HepG2 (cell line): ENCODE results near the gene PP2D1. TPM values are rescaled to one million over a fixed set of nuclear protein-coding genes. Genes with fewer than 3 reads are reported as not detected.

Experiments
- BORCS8-MEF2B ChIP-seq: sonication (generic); formaldehyde crosslinking; IDR thresholded peaks from 2 replicates; pipeline ENCODE4 v1.8.0; 2022; ENCODE audit warnings: mild to moderate bottlenecking, missing genetic modification reagents
- GATAD1 ChIP-seq: IDR thresholded peaks from 2 replicates; pipeline ENCODE4 v1.6.1; 2016; ENCODE audit warnings: missing genetic modification reagents, missing compliant biosample characterization
- HNF1A ChIP-seq, 2 experiments: sonication (generic) in 1 of 2; formaldehyde crosslinking in 1 of 2; IDR thresholded peaks; 2 replicates each; pipeline versions ENCODE4 v1.4.0 to v1.6.1; 2016 to 2020; ENCODE audit warnings: borderline replicate concordance in 1 of 2, low read depth in 1 of 2, mild to moderate bottlenecking in 1 of 2, missing genetic modification reagents in 1 of 2
- HNRNPUL1 ChIP-seq: fragments of 200-400 bp; formaldehyde crosslinking; IDR thresholded peaks from 2 replicates; pipeline ENCODE4 v1.6.1; 2017; ENCODE audit warnings: low read depth, mild to moderate bottlenecking, low read length, moderate library complexity
- HOXD1 ChIP-seq: sonication (generic); formaldehyde crosslinking; IDR thresholded peaks from 2 replicates; pipeline ENCODE4 v1.5.0; 2020; ENCODE audit warnings: missing genetic modification reagents
- MTA1 ChIP-seq: sonication (generic); formaldehyde crosslinking; IDR thresholded peaks from 2 replicates; pipeline ENCODE4 v1.4.0; 2020; ENCODE audit warnings: missing genetic modification reagents, mild to moderate bottlenecking, borderline replicate concordance
- MYNN ChIP-seq: sonication (generic); formaldehyde crosslinking; IDR thresholded peaks from 2 replicates; pipeline ENCODE4 v1.4.0; 2020; ENCODE audit warnings: mild to moderate bottlenecking, low read depth, missing genetic modification reagents
- SNAI1 ChIP-seq: sonication (generic); formaldehyde crosslinking; IDR thresholded peaks from 2 replicates; pipeline ENCODE4 v1.5.0; 2020; ENCODE audit warnings: mild to moderate bottlenecking, missing genetic modification reagents, borderline replicate concordance
- TIGD3 ChIP-seq: sonication (generic); formaldehyde crosslinking; IDR thresholded peaks from 2 replicates; pipeline ENCODE4 v1.5.1; 2020; ENCODE audit warnings: mild to moderate bottlenecking, missing genetic modification reagents, borderline replicate concordance
- ZEB1 ChIP-seq: IDR thresholded peaks from 2 replicates; pipeline ENCODE4 v1.6.1; 2012; ENCODE audit warnings: mild to moderate bottlenecking, low read depth, inconsistent platforms; ENCODE audit not compliant: insufficient replicate concordance
- ZFP36 ChIP-seq: fragments of 150-350 bp; IDR thresholded peaks from 2 replicates; pipeline ENCODE4 v1.6.1; 2018; ENCODE audit warnings: borderline replicate concordance, low read length, low read depth; ENCODE audit not compliant: partially characterized antibody
- ZMYM3 ChIP-seq: sonication (generic); formaldehyde crosslinking; IDR thresholded peaks from 2 replicates; pipeline ENCODE4 v1.5.1; 2020; ENCODE audit warnings: mild to moderate bottlenecking, missing genetic modification reagents
- ZNF512B ChIP-seq: sonication (generic); formaldehyde crosslinking; IDR thresholded peaks from 2 replicates; pipeline ENCODE4 v1.5.1; 2020; ENCODE audit warnings: missing genetic modification reagents, mild to moderate bottlenecking, borderline replicate concordance
- ZNF75D ChIP-seq: sonication (generic); formaldehyde crosslinking; IDR thresholded peaks from 2 replicates; pipeline ENCODE4 v1.8.1; 2023; ENCODE audit warnings: missing genetic modification reagents, mild to moderate bottlenecking, borderline replicate concordance
- ZNF772 ChIP-seq: sonication (generic); formaldehyde crosslinking; IDR thresholded peaks from 2 replicates; pipeline ENCODE4 v1.5.0; 2020; ENCODE audit warnings: mild to moderate bottlenecking, missing genetic modification reagents
- ZNF781 ChIP-seq: sonication (generic); formaldehyde crosslinking; IDR thresholded peaks from 2 replicates; pipeline ENCODE4 v1.5.1; 2020; ENCODE audit warnings: borderline replicate concordance, mild to moderate bottlenecking, missing genetic modification reagents; ENCODE audit errors: not compliant biosample characterization
- polyA plus RNA-seq, 8 experiments: library from polyadenylated mRNA; depleted of rRNA in 3 of 8; stranded (reverse) in 7 of 8; unstranded in 1 of 8; fragments of >200 nt; fragmentation: Illumina TruSeq in 4 of 8; extraction: Trizol in 4 of 8; gene quantifications; 2 replicates each; pipeline versions ENCODE4 v1.2.1 to v1.2.3, GENCODE V29; 2011 to 2016; ENCODE audit warnings: low read depth in 4 of 8, missing spikeins in 1 of 8, mixed read lengths in 1 of 8; ENCODE audit not compliant: insufficient read depth in 1 of 8
- total RNA-seq, 5 experiments: library from RNA; depleted of rRNA; stranded (reverse); fragments of >200 nt; fragmentation: Illumina TruSeq; extraction: Trizol; gene quantifications; 2 replicates each; pipeline ENCODE4 v1.2.3, GENCODE V29; 2016; ENCODE audit warnings: low read depth in 1 of 5
- TF ChIP-seq, protein P1 (sequence below): IDR thresholded peaks from 2 replicates; pipeline ENCODE4 v1.6.1; 2012; ENCODE audit warnings: inconsistent platforms

PP2D1 gene
- total and polyA plus RNA-seq, 2 of the 13 experiments (the other 11 are each of a cell fraction or from before 2014, with no cell fraction given): not detected

- TF ChIP-seq HNF1A (IDR thresholded peaks at IDR 0.05; ENCODE audit: low read depth): no peak
- no peak for TF ChIP-seq HNF1A (CRISPR knock-in tag; IDR thresholded peaks at IDR 0.05; ENCODE audit: borderline replicate concordance)
- no peak for TF ChIP-seq ZNF781 (CRISPR knock-in tag)
- TF ChIP-seq ZFP36: no peak
- TF ChIP-seq SNAI1 (CRISPR knock-in tag): 0 out of 2 replicates have a peak, but pooled peaks have one; percentile 38
- peak; percentile 38; the same call in 1 of the 2 replicates for TF ChIP-seq ZNF512B
- TF ChIP-seq GATAD1 (CRISPR knock-in tag): peak; percentile 35; the same call in 1 of the 2 replicates
- no peak for TF ChIP-seq HNRNPUL1
- TF ChIP-seq ZNF75D (CRISPR knock-in tag): 0 out of 2 replicates have a peak, but pooled peaks have one; percentile 21
- TF ChIP-seq ZNF772 (CRISPR knock-in tag): no peak
- TF ChIP-seq, protein P1, sequence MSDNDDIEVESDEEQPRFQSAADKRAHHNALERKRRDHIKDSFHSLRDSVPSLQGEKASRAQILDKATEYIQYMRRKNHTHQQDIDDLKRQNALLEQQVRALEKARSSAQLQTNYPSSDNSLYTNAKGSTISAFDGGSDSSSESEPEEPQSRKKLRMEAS: 0 out of 2 replicates have a peak, but pooled peaks have one; percentile 6
- peak; percentile 54 for TF ChIP-seq ZEB1
- TF ChIP-seq HOXD1: 0 out of 2 replicates have a peak, but pooled peaks have one; percentile 19
- 0 out of 2 replicates have a peak, but pooled peaks have one; percentile 69 for TF ChIP-seq MTA1 (CRISPR knock-in tag)
- peak; percentile 54; the same call in 1 of the 2 replicates for TF ChIP-seq BORCS8-MEF2B (CRISPR knock-in tag)
- peak; percentile 51; the same call in 1 of the 2 replicates for TF ChIP-seq TIGD3 (CRISPR knock-in tag)
- TF ChIP-seq MYNN (CRISPR knock-in tag): no peak
- no peak for TF ChIP-seq ZMYM3 (CRISPR knock-in tag)
Observed at GRCh38 chr3:19947549-19948225, 64.4 kb downstream of the PP2D1 start (continued).
